Gastrocnemius medialis (tissue), 4 donors: Measurements from ENCODE around the gene CTIF. TPM values are rescaled to one million over a fixed set of nuclear protein-coding genes. Genes with fewer than 3 reads are reported as not detected.

Experiments used
- ATAC-seq, 2 donors: fragments of 150-250 bp; one replicate each; pipeline ENCODE4 v1.9.1; 2016
- DNase-seq, 2 donors: peaks; one replicate each; pipeline ENCODE4 v3.0.0-alpha.2; 2019
- H3K27ac ChIP-seq, 4 donors: fragments of 200-600 bp; sonication (generic); 1 replicate in 1 of 4; 2 replicates in 3 of 4; pipeline ENCODE4 v1.5.1; 2016 to 2018; ENCODE audit warnings: mild to moderate bottlenecking in 2 of 4, moderate library complexity in 1 of 4
- H3K27me3 ChIP-seq, 3 donors: fragments of 200-600 bp; sonication (generic) in 2 of 3; 1 replicate in 1 of 3; 2 replicates in 2 of 3; pipeline versions ENCODE4 v1.5.1 to v1.6.0; 2016 to 2019; ENCODE audit warnings: mild to moderate bottlenecking in 1 of 3, moderate library complexity in 1 of 3
- H3K36me3 ChIP-seq, 2 donors: fragments of 200-600 bp; sonication (generic) in 1 of 2; one replicate each; pipeline ENCODE4 v1.5.1; 2017 to 2018
- H3K4me1 ChIP-seq, 2 donors: fragments of 200-600 bp; sonication (generic) in 1 of 2; one replicate each; pipeline ENCODE4 v1.5.1; 2016 to 2017; ENCODE audit warnings: mild to moderate bottlenecking in 2 of 2
- H3K4me3 ChIP-seq, 4 donors: fragments of 200-600 bp; sonication (generic) in 3 of 4; 1 replicate in 1 of 4; 2 replicates in 3 of 4; pipeline ENCODE4 v1.5.1; 2016 to 2019; ENCODE audit warnings: mild to moderate bottlenecking in 2 of 4
- H3K9me3 ChIP-seq, 3 donors: fragments of 200-600 bp; sonication (generic) in 2 of 3; 1 replicate in 1 of 3; 2 replicates in 2 of 3; pipeline ENCODE4 v1.5.1; 2016 to 2019
- POLR2A ChIP-seq, 2 donors: fragments of 450-650 bp; IDR thresholded peaks; one replicate each; pipeline ENCODE4 v1.6.1; 2017; ENCODE audit warnings: antibody characterized with exemption in 2 of 2, mild to moderate bottlenecking in 2 of 2, moderate library complexity in 2 of 2
- in situ Hi-C, 4 donors: fragments of 200-750 bp; cut with MboI; loops; one replicate each; pipeline versions ENCODE4 v1.15.0 to v1.8.0; 2017; ENCODE audit warnings: low sequenced_read_pairs in 4 of 4
- intact Hi-C: fragments of 100-400 bp; cut with DNase I; formaldehyde crosslinking; loops from one replicate; pipeline ENCODE4 v1.15.1; 2023; ENCODE audit warnings: low total_unique reads
- total RNA-seq, 4 donors: library from RNA; depleted of rRNA; stranded (reverse); fragments of >200 nt; gene quantifications; one replicate each; pipeline versions ENCODE4 v1.1.0 to v1.2.3, GENCODE V29; 2016
- TF ChIP-seq, protein P1 (sequence below), 5 experiments: fragments of 450-650 bp in 3 of 5; fragments of 200-600 bp in 2 of 5; sonication (generic) in 2 of 5; IDR thresholded peaks in 4 of 5; conservative IDR thresholded peaks in 1 of 5; 1 replicate in 4 of 5; 2 replicates in 1 of 5; pipeline ENCODE4 v1.5.1; 2016 to 2019; ENCODE audit warnings: antibody characterized with exemption in 5 of 5, mild to moderate bottlenecking in 3 of 5, moderate library complexity in 3 of 5

Gene CTIF
- total RNA-seq, 4 donors from 2014 or later, result 20.2 to 35.4 (median 23.1) TPM

DNA sequence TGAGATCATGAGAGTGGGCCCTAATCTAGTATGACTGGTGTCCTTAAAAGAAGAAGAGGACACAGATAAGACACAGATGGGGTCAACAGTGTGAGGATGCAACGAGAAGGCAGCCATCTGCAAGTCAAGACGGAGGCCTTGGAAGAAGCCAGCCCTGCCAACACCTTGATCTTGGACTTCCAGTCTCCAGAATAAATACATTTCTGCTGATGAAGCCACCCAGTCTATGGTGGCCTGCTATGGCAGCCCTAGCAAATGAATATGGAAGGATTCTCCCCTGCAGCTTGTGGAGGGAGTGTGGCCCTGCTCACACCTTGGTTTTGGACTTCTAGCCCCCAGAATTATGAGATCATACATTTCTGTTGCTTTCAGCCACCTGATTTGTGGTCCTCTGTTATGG is 12.3 kb downstream of the CTIF start:
- TF ChIP-seq, protein P1, sequence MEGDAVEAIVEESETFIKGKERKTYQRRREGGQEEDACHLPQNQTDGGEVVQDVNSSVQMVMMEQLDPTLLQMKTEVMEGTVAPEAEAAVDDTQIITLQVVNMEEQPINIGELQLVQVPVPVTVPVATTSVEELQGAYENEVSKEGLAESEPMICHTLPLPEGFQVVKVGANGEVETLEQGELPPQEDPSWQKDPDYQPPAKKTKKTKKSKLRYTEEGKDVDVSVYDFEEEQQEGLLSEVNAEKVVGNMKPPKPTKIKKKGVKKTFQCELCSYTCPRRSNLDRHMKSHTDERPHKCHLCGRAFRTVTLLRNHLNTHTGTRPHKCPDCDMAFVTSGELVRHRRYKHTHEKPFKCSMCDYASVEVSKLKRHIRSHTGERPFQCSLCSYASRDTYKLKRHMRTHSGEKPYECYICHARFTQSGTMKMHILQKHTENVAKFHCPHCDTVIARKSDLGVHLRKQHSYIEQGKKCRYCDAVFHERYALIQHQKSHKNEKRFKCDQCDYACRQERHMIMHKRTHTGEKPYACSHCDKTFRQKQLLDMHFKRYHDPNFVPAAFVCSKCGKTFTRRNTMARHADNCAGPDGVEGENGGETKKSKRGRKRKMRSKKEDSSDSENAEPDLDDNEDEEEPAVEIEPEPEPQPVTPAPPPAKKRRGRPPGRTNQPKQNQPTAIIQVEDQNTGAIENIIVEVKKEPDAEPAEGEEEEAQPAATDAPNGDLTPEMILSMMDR (IDR thresholded peaks at IDR 0.05 in 4 of 5, conservative IDR thresholded peaks at IDR 0.05 in 1 of 5), result no peak
- TF ChIP-seq POLR2A (IDR thresholded peaks at IDR 0.05), result no peak

DNA sequence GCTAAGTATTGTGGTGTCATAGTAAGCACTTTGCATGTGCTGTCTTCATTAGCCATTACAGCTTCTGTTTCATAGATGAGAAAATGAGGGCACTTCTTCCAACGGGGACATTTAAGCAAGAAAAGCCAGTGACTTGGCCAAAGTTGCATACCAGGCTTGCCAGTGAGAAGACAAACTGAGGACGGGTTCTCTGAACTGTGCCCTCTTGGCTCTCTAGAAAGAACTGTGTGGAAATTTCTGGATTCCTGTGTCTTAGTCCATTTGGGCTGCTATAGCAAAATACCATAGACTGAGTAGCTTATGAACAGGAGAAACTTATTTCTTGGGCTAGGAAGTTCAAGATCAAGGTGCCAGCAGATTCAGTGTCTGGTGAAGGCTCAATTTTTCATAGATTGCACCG is 13.3 kb downstream of the CTIF start:
- intact Hi-C loops, result no loop called here

More for the DNA sequence above, 12.3 kb downstream of the CTIF start:
- H3K27ac ChIP-seq, result no peak overlapping the region
- peaks cover 27 to 39% of the 10 kb centered on the region in 2 donors for H3K4me1 ChIP-seq
- no peaks in the 10 kb centered on the region for H3K27me3 ChIP-seq
- no peak for ATAC-seq
- intact Hi-C loops, result no loop called here
- in situ Hi-C loops, result no loop called here
- H3K4me3 ChIP-seq, result no peak overlapping the region
- DNase-seq, result no peak
- H3K9me3 ChIP-seq, result no peaks in the 10 kb centered on the region
- no peaks in the 10 kb centered on the region for H3K36me3 ChIP-seq

DNA sequence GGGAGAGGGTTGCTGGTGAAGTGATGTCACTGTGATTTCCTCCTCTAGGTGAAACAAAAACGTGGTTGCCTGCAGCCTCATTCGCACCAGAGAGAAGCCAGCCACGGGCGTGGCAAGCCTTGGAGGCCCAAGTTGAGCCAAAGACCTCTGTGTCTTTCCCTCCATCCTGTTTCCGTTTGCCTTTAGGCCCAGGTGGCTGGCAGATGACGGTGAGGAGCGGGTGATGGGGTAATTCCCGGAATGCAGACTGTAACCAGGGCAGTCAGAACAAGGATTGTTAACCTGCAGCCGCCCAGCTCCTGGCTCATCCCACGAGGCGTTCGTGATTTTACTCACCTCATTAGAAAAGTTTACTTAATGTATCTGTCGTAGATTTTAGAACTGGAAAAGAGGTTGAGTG is 14.4 kb downstream of the CTIF start:
- ATAC-seq (no peak), DNase-seq (no peak)
- peaks cover 7 to 18% of the 10 kb centered on the region in 2 donors for H3K4me1 ChIP-seq
- TF ChIP-seq, protein P1 (IDR thresholded peaks at IDR 0.05 in 4 of 5, conservative IDR thresholded peaks at IDR 0.05 in 1 of 5), result no peak
- no peak for TF ChIP-seq POLR2A (IDR thresholded peaks at IDR 0.05)
- H3K27me3 ChIP-seq, result no peaks in the 10 kb centered on the region
- H3K27ac ChIP-seq, result no peak overlapping the region
- H3K4me3 ChIP-seq, result no peak overlapping the region
- H3K36me3 ChIP-seq, result no peaks in the 10 kb centered on the region
- in situ Hi-C loops, result no loop called here
- intact Hi-C loops, result no loop called here
- no peaks in the 10 kb centered on the region for H3K9me3 ChIP-seq

More for the DNA sequence above, 13.3 kb downstream of the CTIF start:
- peaks cover 17 to 29% of the 10 kb centered on the region in 2 donors for H3K4me1 ChIP-seq
- H3K36me3 ChIP-seq, result no peaks in the 10 kb centered on the region
- DNase-seq, result no peak
- no peaks in the 10 kb centered on the region for H3K27me3 ChIP-seq
- TF ChIP-seq, protein P1 (IDR thresholded peaks at IDR 0.05 in 4 of 5, conservative IDR thresholded peaks at IDR 0.05 in 1 of 5), result no peak
- TF ChIP-seq POLR2A (IDR thresholded peaks at IDR 0.05), result no peak
- no peaks in the 10 kb centered on the region for H3K9me3 ChIP-seq
- H3K4me3 ChIP-seq, result no peak overlapping the region
- no peak for ATAC-seq
- in situ Hi-C loops, result no loop called here
- no peak overlapping the region for H3K27ac ChIP-seq

DNA sequence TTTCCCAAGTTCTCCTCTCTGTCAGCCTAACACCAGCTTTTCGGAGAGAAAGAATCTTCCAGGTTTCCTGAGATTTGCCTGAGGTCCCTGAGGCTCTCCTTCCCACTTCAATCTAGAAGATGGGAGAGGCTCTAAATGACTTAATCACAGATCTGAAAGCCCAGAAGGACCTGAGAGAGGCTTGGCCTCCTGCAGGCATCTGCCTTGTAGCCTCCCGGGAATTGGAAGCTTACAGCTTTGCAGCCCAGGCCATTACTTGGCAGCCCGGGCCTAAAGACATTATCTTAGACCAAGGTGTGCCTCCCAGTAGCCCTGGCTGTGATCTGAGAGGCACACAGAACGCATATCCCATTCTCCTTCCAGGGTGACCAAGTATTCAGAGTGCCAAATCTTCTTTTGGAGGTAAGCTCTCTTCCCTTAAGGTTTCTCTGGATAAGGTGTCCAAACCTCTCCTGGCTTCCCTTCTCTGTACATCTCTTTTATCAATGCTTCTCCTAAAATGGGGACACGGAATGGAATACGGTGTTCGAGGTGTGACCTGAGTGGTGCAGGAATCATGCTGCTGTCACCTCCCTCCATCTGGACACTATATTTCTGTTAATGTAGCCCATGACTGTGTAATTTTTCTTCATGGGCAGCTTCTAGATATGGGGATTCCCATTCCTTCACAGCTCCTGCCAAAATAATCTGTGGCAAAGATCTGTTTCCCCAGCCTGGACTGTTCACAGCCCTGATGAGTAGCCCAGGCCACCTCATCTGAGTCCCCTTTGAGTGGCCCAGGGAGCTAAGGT is 16.0 kb downstream of the CTIF start:
- in situ Hi-C loops, result no loop called here
- peaks cover 0 to 11% of the 10 kb centered on the region in 2 donors for H3K4me1 ChIP-seq

More for the DNA sequence above, 16.0 kb downstream of the CTIF start:
- no peak for DNase-seq
- Histone ChIP-seq H3K9me3 (peaks cover 0 to 3% (median 0%) of the 10 kb centered on the region in 3 donors), H3K27me3 (no peaks in the 10 kb centered on the region), H3K36me3 (no peaks in the 10 kb centered on the region), H3K27ac (no peak overlapping the region), H3K4me3 (no peak overlapping the region)
- no peak for TF ChIP-seq POLR2A (IDR thresholded peaks at IDR 0.05)
- TF ChIP-seq, protein P1 (IDR thresholded peaks at IDR 0.05 in 4 of 5, conservative IDR thresholded peaks at IDR 0.05 in 1 of 5), result no peak
- ATAC-seq, result no peak
- intact Hi-C loops, result no loop called here
